ENCODE results near the gene KRT6B. TPM values are rescaled to one million over a fixed set of nuclear protein-coding genes. Genes with fewer than 3 reads are reported as not detected.

Gene KRT6B
- total RNA-seq, 3 donors from 2014 or later (not counting 1 experiment from before 2014, with no cell fraction given): not detected

- Histone ChIP-seq H3K27ac (ENCODE audit: low read length) (no peak overlapping the region), H3K4me3 (ENCODE audit: low read length) (no peak overlapping the region), H3K27me3 (ENCODE audit: control insufficient read depth, insufficient read depth, low read length) (peaks cover 9% of the 10 kb centered on the region), H3K9me3 (ENCODE audit: control insufficient read depth, insufficient read depth, low read length) (no peaks in the 10 kb centered on the region), H3K4me1 (ENCODE audit: control insufficient read depth, insufficient read depth, low read length) (no peaks in the 10 kb centered on the region), H3K36me3 (ENCODE audit: control insufficient read depth, insufficient read depth, low read length) (no peaks in the 10 kb centered on the region)
- H3K27me3 Mint-ChIP-seq (ENCODE audit: low read depth in 2 of 2): peaks cover 21 to 54% of the 10 kb centered on the region in 2 donors
- ATAC-seq (no peak), DNase-seq (no peak)
- intact Hi-C loops (cut with micrococcal nuclease): no loop called here
- H3K27ac Mint-ChIP-seq: no peak overlapping the region
- no peak overlapping the region for H3K4me3 Mint-ChIP-seq
- TF ChIP-seq CTCF (IDR thresholded peaks at IDR 0.05): no peak
- 76% methylated on average over 4 of the region's 5 CpGs for WGBS (ENCODE audit: insufficient coverage)
- no peaks in the 10 kb centered on the region for H3K36me3 Mint-ChIP-seq
- H3K9me3 Mint-ChIP-seq: no peaks in the 10 kb centered on the region
- H3K4me1 Mint-ChIP-seq: no peaks in the 10 kb centered on the region
Observed at GRCh38 chr12:52461693-52462092, 9.7 kb upstream of the KRT6B start.

- Mint-ChIP-seq H3K27ac (no peak overlapping the region), H3K36me3 (no peaks in the 10 kb centered on the region), H3K9me3 (no peaks in the 10 kb centered on the region), H3K4me1 (peaks cover 20 to 21% of the 10 kb centered on the region in 2 donors), H3K4me3 (no peak overlapping the region), H3K27me3 (ENCODE audit: low read depth in 2 of 2) (peaks cover 13 to 43% of the 10 kb centered on the region in 2 donors)
- Histone ChIP-seq H3K4me1 (ENCODE audit: control insufficient read depth, insufficient read depth, low read length) (peaks cover 5% of the 10 kb centered on the region), H3K27ac (ENCODE audit: low read length) (no peak overlapping the region), H3K9me3 (ENCODE audit: control insufficient read depth, insufficient read depth, low read length) (no peaks in the 10 kb centered on the region), H3K27me3 (ENCODE audit: control insufficient read depth, insufficient read depth, low read length) (peaks cover 8% of the 10 kb centered on the region), H3K36me3 (ENCODE audit: control insufficient read depth, insufficient read depth, low read length) (no peaks in the 10 kb centered on the region), H3K4me3 (ENCODE audit: low read length) (no peak overlapping the region)
- 84% methylated on average over 5 of the region's 5 CpGs for WGBS (ENCODE audit: insufficient coverage)
- TF ChIP-seq CTCF (IDR thresholded peaks at IDR 0.05): no peak
- no peak for DNase-seq
- ATAC-seq: no peak
- intact Hi-C loops (cut with micrococcal nuclease): no loop called here
Observed at GRCh38 chr12:52458861-52459260, 6.9 kb upstream of the KRT6B start.

GRCh38 chr12:52455821-52456220 is 3.9 kb upstream of the KRT6B start:
- H3K4me1 Mint-ChIP-seq: peaks cover 20 to 21% of the 10 kb centered on the region in 2 donors
- intact Hi-C loops (cut with micrococcal nuclease): no loop called here
- no peaks in the 10 kb centered on the region for H3K9me3 ChIP-seq (ENCODE audit: control insufficient read depth, insufficient read depth, low read length)
- ATAC-seq: no peak
- H3K27ac ChIP-seq (ENCODE audit: low read length): no peak overlapping the region
- peaks cover 5% of the 10 kb centered on the region for H3K4me1 ChIP-seq (ENCODE audit: control insufficient read depth, insufficient read depth, low read length)
- H3K4me3 ChIP-seq (ENCODE audit: low read length): no peak overlapping the region
- no peaks in the 10 kb centered on the region for H3K36me3 Mint-ChIP-seq
- peaks cover 10 to 24% of the 10 kb centered on the region in 2 donors for H3K27me3 Mint-ChIP-seq (ENCODE audit: low read depth in 2 of 2)
- WGBS (ENCODE audit: insufficient coverage): no CpG with 5 or more reads among the region's 1 CpG
- TF ChIP-seq CTCF (IDR thresholded peaks at IDR 0.05): no peak
- no peak overlapping the region for H3K4me3 Mint-ChIP-seq
- no peak for DNase-seq
- no peaks in the 10 kb centered on the region for H3K9me3 Mint-ChIP-seq
- H3K27ac Mint-ChIP-seq: no peak overlapping the region
- H3K27me3 ChIP-seq (ENCODE audit: control insufficient read depth, insufficient read depth, low read length): peaks cover 4% of the 10 kb centered on the region
- H3K36me3 ChIP-seq (ENCODE audit: control insufficient read depth, insufficient read depth, low read length): no peaks in the 10 kb centered on the region
